Bronchial epithelial cell (primary cell): ENCODE measurements around the gene BCL2L1. TPM values are rescaled to one million over a fixed set of nuclear protein-coding genes. Genes with fewer than 3 reads are reported as not detected.

Experiments used
- DNase-seq: peaks from one replicate; pipeline ENCODE4 v3.0.0-alpha.2; 2010; ENCODE audit warnings: low read depth
- FAIRE-seq: peaks from 2 replicates; lab custom pipeline; 2011; peaks lifted over from hg19 to GRCh38; lab: Jason Lieb, UNC
- H3K27me3 ChIP-seq: 2 replicates; pipeline ENCODE4 v1.5.1; 2011; ENCODE audit warnings: low read length; ENCODE audit not compliant: control insufficient read depth, insufficient read depth
- H3K36me3 ChIP-seq: 2 replicates; pipeline ENCODE4 v1.5.1; 2011; ENCODE audit warnings: low read length; ENCODE audit not compliant: control insufficient read depth, insufficient read depth
- H3K4me3 ChIP-seq: 2 replicates; pipeline ENCODE4 v1.5.1; 2011; ENCODE audit warnings: mild to moderate bottlenecking, low read depth, low read length, control low read depth
- total RNA-seq: library from RNA; depleted of rRNA; stranded (reverse); fragments of >200 nt; gene quantifications from 2 replicates; pipeline ENCODE4 v1.2.1, GENCODE V29; 2014
- TF ChIP-seq, protein P1 (sequence below): IDR thresholded peaks from 2 replicates; pipeline ENCODE4 v1.5.1; 2011; ENCODE audit warnings: mild to moderate bottlenecking, moderate library complexity, low read length, control low read depth, inconsistent platforms; ENCODE audit not compliant: insufficient read depth, severe bottlenecking

The BCL2L1 gene
- total RNA-seq, 1 donor from 2014 or later, result 93.5 TPM

- H3K27me3 ChIP-seq, result no peaks in the 10 kb centered on the region
- H3K4me3 ChIP-seq, result no peak overlapping the region
- FAIRE-seq (no peak), DNase-seq (no peak)
- H3K36me3 ChIP-seq, result peaks cover 9% of the 10 kb centered on the region
- TF ChIP-seq, protein P1, sequence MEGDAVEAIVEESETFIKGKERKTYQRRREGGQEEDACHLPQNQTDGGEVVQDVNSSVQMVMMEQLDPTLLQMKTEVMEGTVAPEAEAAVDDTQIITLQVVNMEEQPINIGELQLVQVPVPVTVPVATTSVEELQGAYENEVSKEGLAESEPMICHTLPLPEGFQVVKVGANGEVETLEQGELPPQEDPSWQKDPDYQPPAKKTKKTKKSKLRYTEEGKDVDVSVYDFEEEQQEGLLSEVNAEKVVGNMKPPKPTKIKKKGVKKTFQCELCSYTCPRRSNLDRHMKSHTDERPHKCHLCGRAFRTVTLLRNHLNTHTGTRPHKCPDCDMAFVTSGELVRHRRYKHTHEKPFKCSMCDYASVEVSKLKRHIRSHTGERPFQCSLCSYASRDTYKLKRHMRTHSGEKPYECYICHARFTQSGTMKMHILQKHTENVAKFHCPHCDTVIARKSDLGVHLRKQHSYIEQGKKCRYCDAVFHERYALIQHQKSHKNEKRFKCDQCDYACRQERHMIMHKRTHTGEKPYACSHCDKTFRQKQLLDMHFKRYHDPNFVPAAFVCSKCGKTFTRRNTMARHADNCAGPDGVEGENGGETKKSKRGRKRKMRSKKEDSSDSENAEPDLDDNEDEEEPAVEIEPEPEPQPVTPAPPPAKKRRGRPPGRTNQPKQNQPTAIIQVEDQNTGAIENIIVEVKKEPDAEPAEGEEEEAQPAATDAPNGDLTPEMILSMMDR, result no peak
Measured at GRCh38 chr20:31681769-31682168, 40.9 kb downstream of the BCL2L1 start.

GRCh38 chr20:31681128-31681727, 41.4 kb downstream of the BCL2L1 start:
- FAIRE-seq (no peak), DNase-seq (no peak)
- Histone ChIP-seq H3K27me3 (no peaks in the 10 kb centered on the region), H3K4me3 (no peak overlapping the region), H3K36me3 (peaks cover 13% of the 10 kb centered on the region)
- TF ChIP-seq, protein P1, result no peak

DNA sequence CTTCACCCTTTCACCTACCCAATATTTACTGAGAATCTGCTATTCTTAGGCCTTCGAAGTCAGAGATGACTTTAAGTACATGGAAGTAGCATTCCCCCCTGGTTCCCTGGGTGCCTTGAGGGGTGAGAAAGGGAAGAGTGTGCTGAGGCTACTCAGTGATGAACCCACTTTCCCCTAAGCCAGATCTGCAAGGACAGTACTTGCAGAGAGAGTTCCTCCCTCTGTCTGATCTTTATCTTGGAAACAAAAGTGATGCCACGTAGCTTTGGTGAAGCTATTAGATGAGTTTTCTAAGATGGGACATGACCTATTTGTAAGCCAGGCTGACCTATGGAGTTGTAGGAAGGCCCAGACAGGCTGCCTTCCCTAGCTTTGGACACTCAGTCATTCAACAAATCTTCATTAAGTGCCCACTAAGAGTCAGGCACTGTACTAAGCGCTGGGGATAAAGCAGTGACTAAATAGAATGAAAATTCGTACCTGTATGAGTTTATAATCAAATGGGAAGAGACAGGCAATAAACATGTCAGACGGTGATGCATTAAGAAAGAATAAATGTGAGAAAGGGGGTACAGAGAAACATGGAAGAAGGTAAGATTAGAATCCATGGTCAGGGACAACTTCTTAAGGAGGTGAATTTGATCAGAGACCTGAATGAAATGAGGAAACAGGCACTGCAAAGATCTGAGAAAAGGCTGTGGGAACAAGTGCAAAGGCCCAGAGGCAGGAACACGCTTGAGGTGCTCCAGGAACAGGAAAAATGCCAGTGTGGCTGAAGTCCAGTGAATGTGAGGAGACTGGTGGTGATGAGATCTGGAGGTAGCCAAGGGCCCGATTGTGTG, 42.2 kb downstream of the BCL2L1 start:
- no peak overlapping the region for H3K4me3 ChIP-seq
- TF ChIP-seq, protein P1, result no peak
- peaks cover 13% of the 10 kb centered on the region for H3K36me3 ChIP-seq
- H3K27me3 ChIP-seq, result no peaks in the 10 kb centered on the region
- DNase-seq (no peak), FAIRE-seq (no peak)

GRCh38 chr20:31679357-31680285, 43.0 kb downstream of the BCL2L1 start:
- H3K36me3 ChIP-seq, result peaks cover 13% of the 10 kb centered on the region

More at GRCh38 chr20:31679357-31680285, 43.0 kb downstream of the BCL2L1 start:
- H3K4me3 ChIP-seq, result no peak overlapping the region
- H3K27me3 ChIP-seq, result no peaks in the 10 kb centered on the region
- TF ChIP-seq, protein P1, result no peak
- FAIRE-seq (no peak), DNase-seq (no peak)
